AG09319 (cell line): ENCODE results near the gene KIAA1217.

Source experiments
- DNase-seq: peaks from one replicate; pipeline ENCODE4 v3.0.0-alpha.2; 2010; ENCODE audit warnings: low read depth; ENCODE audit errors: extremely low read depth
- TF ChIP-seq, protein P1 (sequence below): IDR thresholded peaks from 2 replicates; pipeline ENCODE4 v1.5.1; 2011; ENCODE audit warnings: low read depth, mild to moderate bottlenecking, inconsistent platforms, low read length, moderate library complexity

Gene KIAA1217

DNA sequence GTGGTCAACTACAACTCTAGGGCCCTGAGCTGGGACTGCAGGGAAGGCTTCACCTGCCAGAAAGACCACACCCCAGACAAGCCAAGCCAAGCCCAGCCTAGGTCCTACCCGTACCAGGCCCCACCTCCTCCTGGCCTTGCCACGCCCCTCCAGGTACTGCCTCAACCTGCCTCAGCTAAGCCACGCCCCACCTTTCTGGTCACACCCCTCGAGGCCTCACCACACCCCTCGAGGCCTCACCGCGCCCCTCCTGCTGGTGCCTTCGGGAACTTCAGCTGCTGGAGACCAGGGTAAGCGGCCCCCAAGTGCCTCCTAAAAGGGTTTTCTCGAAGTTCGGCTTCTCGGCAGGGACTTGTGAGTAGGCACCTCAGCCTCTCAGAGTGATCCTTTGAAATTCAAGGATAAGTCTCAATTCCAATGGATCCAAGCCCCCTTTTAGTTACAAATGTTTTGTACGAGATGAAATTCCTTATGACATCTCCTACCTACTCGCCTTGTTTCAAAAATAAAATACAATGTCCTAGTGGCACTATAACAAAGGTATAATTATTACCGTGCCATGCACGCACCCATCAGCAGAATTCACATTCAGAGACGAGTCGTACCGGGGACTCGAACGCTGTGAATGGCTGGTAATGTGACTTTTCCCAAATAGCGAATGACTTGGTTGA is 343.5 kb downstream of the KIAA1217 start:
- TF ChIP-seq, protein P1, sequence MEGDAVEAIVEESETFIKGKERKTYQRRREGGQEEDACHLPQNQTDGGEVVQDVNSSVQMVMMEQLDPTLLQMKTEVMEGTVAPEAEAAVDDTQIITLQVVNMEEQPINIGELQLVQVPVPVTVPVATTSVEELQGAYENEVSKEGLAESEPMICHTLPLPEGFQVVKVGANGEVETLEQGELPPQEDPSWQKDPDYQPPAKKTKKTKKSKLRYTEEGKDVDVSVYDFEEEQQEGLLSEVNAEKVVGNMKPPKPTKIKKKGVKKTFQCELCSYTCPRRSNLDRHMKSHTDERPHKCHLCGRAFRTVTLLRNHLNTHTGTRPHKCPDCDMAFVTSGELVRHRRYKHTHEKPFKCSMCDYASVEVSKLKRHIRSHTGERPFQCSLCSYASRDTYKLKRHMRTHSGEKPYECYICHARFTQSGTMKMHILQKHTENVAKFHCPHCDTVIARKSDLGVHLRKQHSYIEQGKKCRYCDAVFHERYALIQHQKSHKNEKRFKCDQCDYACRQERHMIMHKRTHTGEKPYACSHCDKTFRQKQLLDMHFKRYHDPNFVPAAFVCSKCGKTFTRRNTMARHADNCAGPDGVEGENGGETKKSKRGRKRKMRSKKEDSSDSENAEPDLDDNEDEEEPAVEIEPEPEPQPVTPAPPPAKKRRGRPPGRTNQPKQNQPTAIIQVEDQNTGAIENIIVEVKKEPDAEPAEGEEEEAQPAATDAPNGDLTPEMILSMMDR, result no peak; the same call in 1 of the 2 replicates
- no peak for DNase-seq

- DNase-seq, result no peak
- TF ChIP-seq, protein P1, result no peak
Observed at GRCh38 chr10:24553051-24553612, 344.2 kb downstream of the KIAA1217 start.

DNA sequence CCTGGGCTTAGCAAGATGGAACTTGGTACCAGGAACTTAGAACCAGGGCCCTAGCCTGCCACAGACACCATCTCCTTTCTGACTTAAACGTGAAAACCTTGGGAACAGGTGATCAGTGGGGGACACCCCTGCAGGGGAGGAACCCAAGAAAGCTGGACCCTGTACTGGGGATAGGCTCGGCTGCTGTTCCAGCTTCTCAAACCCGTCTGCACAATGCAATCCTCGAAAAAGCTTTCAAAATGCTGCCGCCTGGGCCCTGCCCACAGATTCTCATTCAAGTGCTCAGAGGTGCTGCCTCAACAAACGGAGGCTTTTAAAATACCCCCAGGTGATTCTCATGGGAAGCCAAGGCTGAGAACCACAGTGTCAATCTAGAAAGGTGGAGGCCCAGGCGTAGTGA is 345.1 kb downstream of the KIAA1217 start:
- DNase-seq, result no peak
- TF ChIP-seq, protein P1, result no peak

GRCh38 chr10:24556126-24556749 is 347.3 kb downstream of the KIAA1217 start:
- TF ChIP-seq, protein P1, result no peak
- no peak for DNase-seq

DNA sequence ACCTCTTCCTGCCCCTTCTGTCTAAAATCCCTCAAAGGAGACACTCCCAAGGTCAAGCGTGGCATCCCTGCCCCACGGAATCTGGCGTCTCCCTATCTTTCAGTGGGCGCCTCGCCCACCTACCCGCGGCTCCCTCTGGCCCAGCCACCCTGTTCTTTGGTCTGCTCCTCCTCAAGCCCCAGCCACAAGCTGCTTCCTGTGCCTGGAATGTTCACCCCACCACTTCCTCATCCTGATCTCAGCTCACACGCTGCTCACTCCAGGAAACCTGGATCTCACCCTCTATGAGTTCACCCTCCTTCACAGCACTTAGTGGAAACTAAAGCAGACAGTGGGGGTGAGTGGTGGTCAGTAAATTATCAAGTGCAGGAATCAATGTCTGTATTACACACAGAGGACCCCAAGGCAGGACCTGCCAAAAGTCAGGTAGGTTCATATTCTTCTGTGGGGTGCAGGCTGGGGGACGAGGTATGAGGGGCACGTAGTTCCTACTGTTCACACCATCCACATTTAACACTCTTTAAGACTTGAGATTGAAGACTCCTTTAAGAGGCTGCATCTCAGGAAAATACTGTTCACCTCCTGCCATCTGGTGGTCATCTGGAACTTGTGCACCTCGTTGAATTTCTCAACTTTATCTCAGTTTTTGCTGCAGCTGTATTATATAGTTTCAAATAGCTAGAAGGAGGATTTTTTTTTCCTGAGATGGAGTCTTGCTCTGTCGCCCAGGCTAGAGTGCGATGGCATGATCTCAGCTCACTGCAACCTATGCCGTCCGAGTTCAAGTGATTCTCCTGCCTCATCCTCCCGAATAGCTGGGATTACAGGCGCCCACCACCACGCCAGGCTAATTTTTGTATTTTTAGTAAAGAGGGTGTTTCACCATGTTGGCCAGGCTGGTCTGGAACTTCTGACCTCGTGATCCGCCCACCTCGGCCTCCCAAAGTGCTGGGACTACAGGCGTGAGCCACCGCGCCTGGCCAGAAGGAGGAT is 348.1 kb downstream of the KIAA1217 start:
- TF ChIP-seq, protein P1, result peak; percentile 77

GRCh38 chr10:24561453-24561852 is 352.5 kb downstream of the KIAA1217 start:
- TF ChIP-seq, protein P1, result no peak
- peak; percentile 2 for DNase-seq

More for the DNA sequence above, 348.1 kb downstream of the KIAA1217 start:
- DNase-seq, result peak; percentile 47
